Body of pancreas (tissue), 4 donors: ENCODE results near the gene L3MBTL2.

Source experiments
- POLR2A ChIP-seq, 3 donors: fragments of 450-650 bp; IDR thresholded peaks; one replicate each; pipeline ENCODE4 v1.6.1; 2016; ENCODE audit warnings: antibody characterized with exemption in 3 of 3, mild to moderate bottlenecking in 2 of 3
- TF ChIP-seq, protein P1 (sequence below), 7 experiments: fragments of 450-650 bp in 4 of 7; fragments of 200-600 bp in 3 of 7; sonication (generic) in 3 of 7; IDR thresholded peaks; one replicate each; pipeline ENCODE4 v1.5.1; 2016 to 2019; ENCODE audit warnings: antibody characterized with exemption in 7 of 7

DNA sequence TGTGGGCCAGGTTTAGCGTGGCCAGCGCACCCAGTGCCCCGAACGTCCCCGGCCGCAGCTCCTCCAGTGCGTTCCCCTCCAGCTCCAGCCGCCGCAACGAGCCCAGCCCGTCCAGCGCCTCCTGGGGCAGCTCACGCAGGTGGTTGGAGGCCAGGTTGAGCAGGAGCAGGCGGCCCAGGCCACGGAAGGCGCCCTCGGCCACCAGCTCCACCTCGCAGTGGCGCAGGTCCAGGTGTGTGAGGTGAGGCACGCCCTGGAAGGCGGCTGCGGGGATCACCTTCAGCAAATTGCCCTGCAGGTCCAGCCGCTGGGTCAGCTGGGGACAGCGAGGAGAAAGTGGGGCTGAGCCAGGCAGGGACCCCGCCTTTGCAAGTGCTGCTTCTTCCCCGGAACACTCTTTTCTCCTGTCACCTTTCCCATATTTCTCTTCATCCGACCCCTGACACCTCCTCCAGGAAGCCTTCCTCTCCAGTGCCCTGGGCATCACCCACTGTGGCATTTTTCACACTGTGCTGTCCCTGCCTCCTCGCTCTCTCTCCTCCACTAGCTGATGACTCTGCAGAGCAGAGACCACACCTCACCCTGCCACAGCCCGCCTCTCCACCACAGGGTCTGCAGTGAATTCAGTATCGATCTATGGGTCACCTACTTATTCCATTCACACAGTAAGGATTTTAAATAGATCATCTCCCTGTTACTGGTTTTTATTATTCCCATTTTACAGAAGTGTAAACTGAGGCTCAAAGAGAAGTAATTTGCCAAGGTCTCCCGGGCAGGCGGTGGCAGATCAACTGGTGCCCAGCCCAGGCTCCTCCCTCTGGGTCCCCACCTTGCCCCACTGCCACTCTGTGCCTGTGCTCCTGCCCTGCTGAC is 33.7 kb downstream of the L3MBTL2 start:
- no peak for TF ChIP-seq POLR2A (IDR thresholded peaks at IDR 0.05)
- TF ChIP-seq, protein P1, sequence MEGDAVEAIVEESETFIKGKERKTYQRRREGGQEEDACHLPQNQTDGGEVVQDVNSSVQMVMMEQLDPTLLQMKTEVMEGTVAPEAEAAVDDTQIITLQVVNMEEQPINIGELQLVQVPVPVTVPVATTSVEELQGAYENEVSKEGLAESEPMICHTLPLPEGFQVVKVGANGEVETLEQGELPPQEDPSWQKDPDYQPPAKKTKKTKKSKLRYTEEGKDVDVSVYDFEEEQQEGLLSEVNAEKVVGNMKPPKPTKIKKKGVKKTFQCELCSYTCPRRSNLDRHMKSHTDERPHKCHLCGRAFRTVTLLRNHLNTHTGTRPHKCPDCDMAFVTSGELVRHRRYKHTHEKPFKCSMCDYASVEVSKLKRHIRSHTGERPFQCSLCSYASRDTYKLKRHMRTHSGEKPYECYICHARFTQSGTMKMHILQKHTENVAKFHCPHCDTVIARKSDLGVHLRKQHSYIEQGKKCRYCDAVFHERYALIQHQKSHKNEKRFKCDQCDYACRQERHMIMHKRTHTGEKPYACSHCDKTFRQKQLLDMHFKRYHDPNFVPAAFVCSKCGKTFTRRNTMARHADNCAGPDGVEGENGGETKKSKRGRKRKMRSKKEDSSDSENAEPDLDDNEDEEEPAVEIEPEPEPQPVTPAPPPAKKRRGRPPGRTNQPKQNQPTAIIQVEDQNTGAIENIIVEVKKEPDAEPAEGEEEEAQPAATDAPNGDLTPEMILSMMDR (IDR thresholded peaks at IDR 0.05): no peak
